HG03095 (cell line): ENCODE measurements around the gene PNPLA3.

ENCODE experiments used
- ATAC-seq: cut with Tn5 transposase; IDR thresholded peaks from one replicate; pipeline ENCODE4 v1.9.1; 2021; ENCODE audit warnings: moderate library complexity; ENCODE audit not compliant: unreplicated experiment

Gene PNPLA3

GRCh38 chr22:43991316-43992020 is 67.9 kb downstream of the PNPLA3 start:
- no peak for ATAC-seq

DNA sequence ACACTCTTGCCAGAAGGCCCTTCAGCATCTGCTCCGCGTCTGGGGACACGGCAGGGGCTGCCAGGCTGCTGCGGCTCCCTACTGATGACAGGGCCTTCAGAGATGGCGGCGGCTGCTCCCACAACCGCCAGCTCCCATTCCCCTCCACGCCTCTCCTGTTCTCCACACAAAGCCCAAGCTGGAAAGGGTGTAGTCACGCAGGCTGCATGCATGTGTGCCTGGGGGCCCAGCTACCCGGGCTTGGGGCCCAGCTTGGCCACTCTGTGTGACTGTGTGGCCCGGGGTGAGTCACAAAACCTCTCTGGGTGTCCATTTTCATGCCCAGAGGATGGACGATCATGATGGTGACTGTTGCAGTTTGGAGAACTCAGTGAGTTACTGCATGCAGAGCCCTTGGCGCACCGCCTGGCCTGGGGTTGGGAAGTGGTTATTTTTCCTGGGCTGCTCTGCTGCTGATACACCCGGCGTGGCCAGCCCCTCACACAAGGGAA is 68.8 kb downstream of the PNPLA3 start:
- no peak for ATAC-seq

GRCh38 chr22:43993072-43993760 is 69.6 kb downstream of the PNPLA3 start:
- no peak for ATAC-seq

DNA sequence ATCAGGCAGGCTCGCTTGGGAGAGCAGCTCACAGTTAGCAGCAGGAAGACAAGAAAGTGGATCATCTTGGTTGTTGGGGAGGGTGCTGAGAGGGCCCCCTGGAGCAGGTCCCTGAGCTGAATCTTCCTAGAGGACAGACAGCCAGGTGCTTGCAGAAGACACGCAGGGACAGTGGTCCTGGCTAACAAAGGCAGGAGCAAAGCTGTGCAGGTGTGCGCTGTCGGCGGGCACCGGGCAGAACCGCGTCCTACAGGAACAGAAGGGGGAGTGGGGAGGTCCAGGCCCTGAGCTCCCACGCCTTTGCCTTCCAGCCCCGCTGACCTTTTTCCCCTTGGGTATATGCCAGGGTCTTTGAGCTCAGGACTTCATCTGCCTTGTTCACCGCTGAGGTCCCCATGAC is 70.4 kb downstream of the PNPLA3 start:
- ATAC-seq = no peak

GRCh38 chr22:43994416-43994815 is 70.8 kb downstream of the PNPLA3 start:
- no peak for ATAC-seq

DNA sequence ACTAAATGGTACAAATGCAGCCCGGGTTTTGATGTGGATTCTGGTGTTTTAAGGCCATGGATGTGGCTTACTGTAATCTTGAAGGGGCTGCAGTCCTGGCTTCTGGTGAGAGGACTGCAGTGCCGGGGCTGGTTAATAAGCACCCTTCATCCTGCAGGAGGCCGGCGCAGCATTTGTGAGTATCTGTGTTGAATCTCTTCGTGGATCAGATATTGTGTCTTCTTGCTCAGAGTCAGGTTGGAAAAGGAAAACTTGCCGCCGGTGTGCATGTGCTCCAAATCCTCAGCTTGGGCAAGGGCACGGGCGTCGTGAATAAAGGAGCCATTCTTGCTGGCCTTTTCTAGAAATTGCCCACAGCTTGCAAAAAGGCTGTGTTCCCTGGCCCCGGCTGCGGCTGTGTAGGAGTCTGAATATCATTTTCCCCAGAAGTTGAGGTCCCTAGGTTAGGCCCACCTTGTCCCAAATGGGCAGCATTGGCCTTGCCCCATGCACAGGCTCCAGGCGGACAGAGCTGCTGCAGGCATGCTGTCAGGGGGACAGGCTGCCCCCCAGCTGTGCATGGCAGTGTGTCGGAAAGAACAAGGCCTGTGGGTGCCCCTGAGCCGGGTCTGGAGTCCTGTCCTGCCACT is 71.6 kb downstream of the PNPLA3 start:
- ATAC-seq = no peak

DNA sequence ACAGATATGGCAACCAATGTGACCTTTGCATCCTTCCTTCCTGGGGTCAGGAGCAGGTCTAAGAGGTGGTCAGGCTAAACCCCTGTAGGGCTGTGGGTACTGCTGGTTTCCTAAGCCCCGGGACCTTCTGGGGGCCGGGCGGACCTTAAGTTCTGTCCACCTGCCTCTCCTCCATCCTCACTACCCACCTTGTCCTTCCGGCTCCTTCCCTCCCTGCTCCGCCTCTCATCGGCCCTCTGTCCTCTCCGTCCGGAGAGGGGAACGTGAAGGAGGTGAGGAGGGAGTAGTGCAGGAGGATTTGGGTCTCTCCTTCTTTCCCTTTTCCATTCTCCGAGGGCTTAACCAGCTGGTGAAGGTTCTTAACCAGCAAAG is 72.2 kb downstream of the PNPLA3 start:
- no peak for ATAC-seq

DNA sequence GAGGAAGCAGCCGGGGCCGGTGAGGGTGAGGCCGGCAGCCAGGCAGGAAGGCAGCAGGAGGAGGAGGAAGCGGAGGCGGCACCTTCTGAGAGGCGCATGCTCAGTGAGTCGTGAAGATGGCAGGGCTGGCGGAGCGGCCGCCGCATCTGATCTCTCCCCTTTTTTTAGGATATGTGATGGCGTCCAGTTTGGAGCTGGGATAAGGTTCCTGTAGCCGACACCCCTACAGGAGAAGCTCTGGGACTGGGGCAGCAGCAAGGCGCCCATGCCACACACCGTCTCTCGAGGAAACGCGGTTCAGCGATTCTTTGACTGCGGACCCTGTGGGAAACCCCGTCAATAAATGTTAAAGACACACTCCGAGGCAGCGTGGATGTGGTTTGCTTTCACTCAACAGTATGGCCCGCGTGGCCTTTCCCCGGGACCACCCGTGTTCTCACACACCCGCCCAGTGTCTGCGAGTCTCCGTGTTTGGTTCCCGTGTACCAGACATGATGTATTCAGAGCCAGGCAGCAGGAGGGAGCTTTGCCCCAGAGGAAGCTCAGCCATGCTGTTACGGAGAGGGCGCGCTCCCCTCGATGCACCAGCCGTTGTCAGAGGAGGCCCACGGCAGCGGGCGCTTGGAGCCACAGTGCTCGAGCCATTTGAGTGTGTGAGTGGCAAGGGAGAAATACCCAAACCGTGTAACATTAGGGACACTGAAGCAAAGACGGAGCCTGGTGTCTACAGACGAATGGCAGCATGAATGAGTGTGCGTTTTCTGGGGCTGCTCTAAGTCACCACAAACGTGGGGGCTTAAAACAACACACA is 72.8 kb downstream of the PNPLA3 start:
- ATAC-seq = no peak

- no peak for ATAC-seq
Observed at GRCh38 chr22:43996981-43997265, 73.3 kb downstream of the PNPLA3 start.
